GM19455 (cell line): ENCODE data around the gene PCDHA6.
"Not testable (repeated sequence)": the region's sequence is repeated elsewhere in the genome, so short reads cannot be mapped to it uniquely, and the experiment has no call there.

Experiments
- ATAC-seq: cut with Tn5 transposase; IDR thresholded peaks from one replicate; pipeline ENCODE4 v1.9.1; 2021; ENCODE audit not compliant: unreplicated experiment

The PCDHA6 gene

DNA sequence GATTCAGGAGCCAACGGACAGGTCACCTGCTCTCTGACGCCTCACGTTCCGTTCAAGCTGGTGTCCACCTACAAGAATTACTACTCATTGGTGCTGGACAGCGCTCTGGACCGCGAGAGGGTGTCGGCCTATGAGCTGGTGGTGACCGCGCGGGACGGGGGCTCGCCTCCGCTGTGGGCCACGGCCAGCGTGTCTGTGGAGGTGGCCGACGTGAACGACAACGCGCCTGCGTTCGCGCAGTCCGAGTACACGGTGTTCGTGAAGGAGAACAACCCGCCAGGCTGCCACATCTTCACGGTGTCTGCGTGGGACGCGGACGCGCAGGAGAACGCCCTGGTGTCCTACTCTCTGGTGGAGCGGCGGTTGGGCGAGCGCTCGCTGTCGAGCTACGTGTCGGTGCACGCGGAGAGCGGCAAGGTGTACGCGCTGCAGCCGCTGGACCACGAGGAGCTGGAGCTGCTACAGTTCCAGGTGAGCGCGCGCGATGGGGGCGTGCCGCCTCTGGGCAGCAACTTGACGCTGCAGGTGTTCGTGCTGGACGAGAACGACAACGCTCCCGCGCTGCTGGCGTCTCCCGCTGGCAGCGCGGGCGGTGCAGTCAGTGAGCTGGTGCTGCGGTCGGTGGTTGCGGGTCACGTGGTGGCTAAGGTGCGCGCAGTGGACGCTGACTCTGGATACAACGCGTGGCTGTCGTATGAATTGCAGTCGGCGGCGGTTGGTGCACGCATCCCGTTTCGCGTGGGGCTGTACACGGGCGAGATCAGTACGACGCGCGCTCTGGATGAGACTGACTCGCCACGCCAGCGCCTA is 29.6 kb downstream of the PCDHA6 start:
- ATAC-seq: no peak

DNA sequence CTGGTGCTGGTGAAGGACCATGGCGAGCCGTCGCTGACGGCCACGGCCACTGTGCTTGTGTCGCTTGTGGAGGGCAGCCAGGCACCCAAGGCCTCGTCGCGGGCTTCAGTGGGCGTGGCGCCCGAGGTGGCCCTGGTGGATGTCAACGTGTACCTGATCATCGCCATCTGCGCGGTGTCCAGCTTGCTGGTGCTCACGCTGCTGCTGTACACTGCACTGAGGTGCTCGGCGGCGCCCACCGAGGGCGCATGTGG is 30.2 kb downstream of the PCDHA6 start:
- no peak for ATAC-seq

- no peak for ATAC-seq
Observed at GRCh38 chr5:140862441-140863295, 34.9 kb downstream of the PCDHA6 start.

DNA sequence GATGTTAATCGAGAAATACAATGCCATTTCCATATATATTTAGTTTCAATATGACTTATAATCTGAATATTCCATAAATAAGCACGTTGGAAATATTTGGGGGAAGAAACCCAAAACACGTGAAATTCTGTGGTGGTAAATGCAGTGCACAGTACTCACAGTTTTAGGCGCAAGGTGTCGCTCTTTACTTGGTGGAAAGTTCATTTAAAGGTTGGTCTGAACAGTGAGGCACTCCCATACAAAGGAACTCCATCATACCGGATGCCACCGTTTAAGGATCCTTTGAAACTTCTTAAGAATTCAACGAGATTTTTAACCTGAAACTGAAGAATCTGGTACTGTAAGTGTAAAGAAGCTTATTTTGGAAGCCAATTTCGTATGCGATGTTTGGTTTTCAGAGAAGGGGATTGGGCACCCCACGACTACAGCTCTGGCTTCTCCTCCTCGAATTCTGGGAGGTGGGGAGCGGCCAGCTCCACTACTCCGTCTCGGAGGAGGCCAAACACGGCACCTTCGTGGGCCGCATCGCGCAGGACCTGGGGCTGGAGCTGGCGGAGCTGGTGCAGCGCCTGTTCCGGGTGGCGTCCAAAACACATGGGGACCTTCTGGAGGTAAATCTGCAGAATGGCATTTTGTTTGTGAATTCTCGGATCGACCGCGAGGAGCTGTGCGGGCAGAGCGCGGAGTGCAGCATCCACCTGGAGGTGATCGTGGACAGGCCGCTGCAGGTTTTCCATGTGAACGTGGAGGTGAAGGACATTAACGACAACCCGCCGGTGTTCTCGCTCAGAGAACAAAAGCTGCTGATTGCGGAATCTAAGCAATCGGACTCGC is 41.2 kb downstream of the PCDHA6 start, which contains the start of gene PCDHA11:
Gene PCDHA11, plus strand, starts transcription at position 237 of the 834 bp plus-strand sequence. Its CDS starts 147 bp downstream, at position 384.
- no peak for ATAC-seq

- ATAC-seq: no peak
Observed at GRCh38 chr5:140869555-140869886, 41.8 kb downstream of the PCDHA6 start.

DNA sequence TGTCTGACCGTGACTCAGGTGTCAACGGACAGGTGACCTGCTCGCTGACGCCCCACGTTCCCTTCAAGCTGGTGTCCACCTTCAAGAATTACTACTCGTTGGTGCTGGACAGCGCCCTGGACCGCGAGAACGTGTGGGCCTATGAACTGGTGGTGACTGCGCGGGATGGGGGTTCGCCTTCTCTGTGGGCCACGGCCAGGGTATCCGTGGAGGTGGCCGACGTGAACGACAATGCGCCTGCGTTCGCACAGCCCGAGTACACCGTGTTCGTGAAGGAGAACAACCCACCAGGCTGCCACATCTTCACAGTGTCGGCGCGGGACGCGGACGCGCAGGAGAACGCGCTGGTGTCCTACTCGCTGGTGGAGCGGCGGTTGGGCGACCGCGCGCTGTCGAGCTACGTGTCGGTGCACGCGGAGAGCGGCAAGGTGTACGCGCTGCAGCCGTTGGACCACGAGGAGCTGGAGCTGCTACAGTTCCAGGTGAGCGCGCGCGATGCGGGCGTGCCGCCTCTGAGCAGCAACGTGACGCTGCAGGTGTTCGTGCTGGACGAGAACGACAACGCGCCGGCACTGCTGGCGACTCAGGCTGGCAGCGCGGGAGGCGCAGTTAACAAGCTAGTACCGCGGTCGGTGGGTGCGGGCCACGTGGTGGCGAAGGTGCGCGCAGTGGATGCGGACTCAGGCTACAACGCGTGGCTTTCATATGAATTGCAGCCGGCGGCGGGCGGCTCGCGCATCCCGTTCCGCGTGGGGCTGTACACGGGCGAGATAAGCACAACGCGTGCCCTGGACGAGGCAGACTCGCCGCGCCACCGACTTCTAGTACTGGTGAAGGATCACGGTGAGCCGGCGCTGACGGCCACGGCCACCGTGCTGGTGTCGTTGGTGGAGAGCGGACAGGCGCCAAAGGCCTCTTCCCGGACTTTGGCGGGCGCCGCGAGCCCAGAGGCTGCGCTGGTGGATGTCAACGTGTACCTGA is 42.8 kb downstream of the PCDHA6 start:
- ATAC-seq: no peak

DNA sequence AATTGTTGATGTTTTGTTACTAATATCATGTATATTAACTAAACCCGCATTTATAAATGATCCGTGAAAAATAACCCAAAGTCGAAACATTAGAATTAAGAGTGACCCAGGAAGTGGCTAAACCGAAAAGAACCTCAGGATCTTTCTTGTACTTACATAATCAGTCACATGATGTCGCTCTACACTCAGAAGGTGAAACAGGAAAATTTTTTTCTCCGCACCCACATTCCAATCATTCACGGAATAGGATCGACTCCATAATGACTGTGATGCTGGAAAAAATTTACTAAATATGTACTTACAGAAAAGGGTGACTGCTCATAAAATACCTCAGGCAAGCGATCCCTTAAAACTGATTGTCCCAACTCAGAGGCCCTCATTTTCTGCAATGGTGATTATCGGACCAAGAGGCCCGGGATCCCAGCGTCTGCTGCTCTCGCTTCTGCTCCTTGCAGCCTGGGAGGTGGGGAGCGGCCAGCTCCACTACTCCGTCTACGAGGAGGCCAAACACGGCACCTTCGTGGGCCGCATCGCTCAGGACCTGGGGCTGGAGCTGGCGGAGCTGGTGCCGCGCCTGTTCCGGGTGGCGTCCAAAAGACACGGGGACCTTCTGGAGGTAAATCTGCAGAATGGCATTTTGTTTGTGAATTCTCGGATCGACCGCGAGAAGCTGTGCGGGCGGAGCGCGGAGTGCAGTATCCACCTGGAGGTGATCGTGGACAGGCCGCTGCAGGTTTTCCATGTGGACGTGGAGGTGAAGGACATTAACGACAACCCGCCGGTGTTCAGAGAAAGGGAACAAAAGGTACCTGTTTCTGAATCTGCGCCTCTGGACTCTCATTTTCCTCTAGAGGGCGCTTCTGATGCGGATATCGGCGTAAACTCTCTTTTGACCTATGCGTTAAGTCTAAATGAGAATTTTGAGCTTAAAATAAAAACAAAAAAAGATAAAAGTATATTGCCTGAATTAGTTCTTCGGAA is 47.6 kb downstream of the PCDHA6 start, which contains the start of gene PCDHA12:
Gene PCDHA12, plus strand, starts transcription at position 224 of the 981 bp plus-strand sequence. Its CDS starts 165 bp downstream, at position 389.
- no peak for ATAC-seq

GRCh38 chr5:140876541-140877261 is 48.9 kb downstream of the PCDHA6 start:
- not testable (repeated sequence) for ATAC-seq

DNA sequence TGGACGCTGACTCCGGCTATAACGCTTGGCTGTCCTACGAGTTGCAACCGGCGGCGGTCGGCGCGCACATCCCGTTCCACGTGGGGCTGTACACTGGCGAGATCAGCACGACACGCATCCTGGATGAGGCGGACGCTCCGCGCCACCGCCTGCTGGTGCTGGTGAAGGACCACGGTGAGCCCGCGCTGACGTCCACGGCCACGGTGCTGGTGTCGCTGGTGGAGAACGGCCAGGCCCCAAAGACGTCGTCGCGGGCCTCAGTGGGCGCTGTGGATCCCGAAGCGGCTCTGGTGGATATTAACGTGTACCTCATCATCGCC is 49.5 kb downstream of the PCDHA6 start:
- ATAC-seq: no peak
